ENCODE data around the gene AQP12A. TPM values are rescaled to one million over a fixed set of nuclear protein-coding genes. Genes with fewer than 3 reads are reported as not detected.

Gene AQP12A
- total RNA-seq, 2 donors from 2014 or later = not detected

GRCh38 chr2:240731178-240731545 is 39.5 kb downstream of the AQP12A start:
- Mint-ChIP-seq H3K4me1 (ENCODE audit: low read depth) (no peaks in the 10 kb centered on the region), H3K9me3 (no peaks in the 10 kb centered on the region), H3K36me3 (ENCODE audit: insufficient read depth in 2 of 2) (no peaks in the 10 kb centered on the region), H3K27me3 (ENCODE audit: low read depth) (no peaks in the 10 kb centered on the region), H3K4me3 (no peak overlapping the region), H3K27ac (no peak overlapping the region)
- DNase-seq = no peak
- ATAC-seq (replicated peaks in 1 of 2) = no peak

- DNase-seq (no peak), ATAC-seq (replicated peaks in 1 of 2) (no peak)
- Mint-ChIP-seq H3K9me3 (no peaks in the 10 kb centered on the region), H3K4me1 (ENCODE audit: low read depth) (no peaks in the 10 kb centered on the region), H3K27ac (no peak overlapping the region), H3K27me3 (ENCODE audit: low read depth) (no peaks in the 10 kb centered on the region), H3K4me3 (no peak overlapping the region), H3K36me3 (ENCODE audit: insufficient read depth in 2 of 2) (no peaks in the 10 kb centered on the region)
Measured at GRCh38 chr2:240732184-240732583, 40.5 kb downstream of the AQP12A start.

- ATAC-seq (replicated peaks in 1 of 2) = no peak
- Mint-ChIP-seq H3K36me3 (ENCODE audit: insufficient read depth in 2 of 2) (no peaks in the 10 kb centered on the region), H3K27ac (no peak overlapping the region), H3K27me3 (ENCODE audit: low read depth) (no peaks in the 10 kb centered on the region), H3K4me1 (ENCODE audit: low read depth) (no peaks in the 10 kb centered on the region), H3K4me3 (no peak overlapping the region), H3K9me3 (no peaks in the 10 kb centered on the region)
- DNase-seq = no peak
Measured at GRCh38 chr2:240732911-240733622, 41.4 kb downstream of the AQP12A start.

DNA sequence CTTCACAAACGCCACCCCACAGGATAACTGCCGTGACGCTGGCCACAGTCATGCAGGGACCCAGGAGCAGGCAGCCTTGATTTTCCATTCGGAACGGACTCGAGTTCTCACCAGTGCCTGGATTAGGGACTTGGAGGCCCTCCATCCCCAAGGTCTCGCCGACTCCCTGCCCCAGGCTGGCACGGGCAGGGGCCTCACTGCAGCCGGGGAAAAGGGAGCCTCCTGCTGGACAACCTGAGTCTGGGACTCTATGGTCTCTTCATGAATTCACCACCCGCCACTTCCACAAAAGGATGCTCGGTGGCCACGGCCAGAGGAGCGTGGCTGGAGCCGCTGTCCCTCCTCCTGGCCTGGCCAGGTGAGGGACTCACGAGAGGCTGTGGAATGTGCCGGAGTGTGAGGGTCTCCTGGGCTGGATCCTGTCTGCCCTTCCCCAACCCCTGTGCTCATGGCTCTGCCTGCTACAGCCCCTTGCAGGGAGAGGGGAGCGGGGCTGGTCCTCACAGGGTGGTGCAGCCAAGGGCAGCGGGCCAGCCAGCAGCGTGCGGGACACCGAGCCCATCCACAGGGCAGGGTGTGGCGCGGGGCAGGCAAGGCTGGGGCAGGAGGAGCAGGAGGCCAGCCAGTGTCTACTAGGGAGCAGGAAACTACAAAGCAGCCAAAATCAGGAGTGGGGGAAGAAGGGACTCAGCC is 42.3 kb downstream of the AQP12A start:
- H3K36me3 Mint-ChIP-seq (ENCODE audit: insufficient read depth in 2 of 2) = no peaks in the 10 kb centered on the region
- no peaks in the 10 kb centered on the region for H3K9me3 Mint-ChIP-seq
- H3K27me3 Mint-ChIP-seq (ENCODE audit: low read depth) = no peaks in the 10 kb centered on the region
- no peak overlapping the region for H3K4me3 Mint-ChIP-seq
- H3K27ac Mint-ChIP-seq = no peak overlapping the region
- no peak for DNase-seq
- ATAC-seq (replicated peaks in 1 of 2) = peak in 1 of 2 donors; percentile 26
- H3K4me1 Mint-ChIP-seq (ENCODE audit: low read depth) = no peaks in the 10 kb centered on the region

DNA sequence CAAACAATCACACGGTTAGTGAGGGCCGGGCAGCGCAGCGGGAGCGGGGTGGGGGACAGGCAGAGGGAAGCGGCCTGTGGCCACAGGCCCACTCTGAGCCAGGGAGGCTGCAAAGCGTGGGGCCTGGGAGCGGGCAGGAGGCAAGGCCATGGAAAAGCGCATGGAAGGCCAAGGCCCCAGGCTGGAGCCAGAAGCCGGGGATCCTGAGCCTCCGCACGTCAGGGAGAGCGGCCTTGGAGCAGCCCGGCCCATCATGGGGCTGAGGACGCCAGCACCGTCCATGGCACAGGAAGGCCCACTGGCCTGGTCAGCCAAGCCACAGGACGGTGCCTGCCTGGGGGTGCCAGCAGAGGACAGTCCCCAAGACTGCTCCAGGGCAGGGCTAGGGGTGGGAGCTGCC is 43.1 kb downstream of the AQP12A start:
- Mint-ChIP-seq H3K27ac (no peak overlapping the region), H3K9me3 (no peaks in the 10 kb centered on the region), H3K36me3 (ENCODE audit: insufficient read depth in 2 of 2) (no peaks in the 10 kb centered on the region), H3K4me3 (no peak overlapping the region), H3K27me3 (ENCODE audit: low read depth) (no peaks in the 10 kb centered on the region), H3K4me1 (ENCODE audit: low read depth) (no peaks in the 10 kb centered on the region)
- no peak for DNase-seq
- no peak for ATAC-seq (replicated peaks in 1 of 2)

DNA sequence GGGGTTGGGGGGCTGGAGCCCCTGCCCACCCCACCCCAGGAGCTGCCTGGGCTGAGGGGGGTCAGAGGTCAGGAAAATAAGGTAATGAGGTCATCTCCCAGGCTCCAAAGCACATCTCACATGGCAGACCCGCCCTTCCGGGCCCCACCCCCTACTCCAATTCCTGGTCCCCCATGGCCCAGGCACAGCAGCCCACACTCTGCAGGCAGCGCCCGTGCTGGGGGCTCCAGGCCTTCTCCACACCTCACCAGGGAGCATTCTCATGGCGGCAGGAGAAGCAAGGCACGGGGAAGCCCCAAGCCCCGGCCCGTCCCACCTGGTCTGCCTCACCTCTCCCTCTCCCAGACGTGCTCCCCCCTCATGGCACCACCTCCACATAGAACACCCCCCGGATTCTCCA is 43.8 kb downstream of the AQP12A start:
- Mint-ChIP-seq H3K27me3 (ENCODE audit: low read depth) (no peaks in the 10 kb centered on the region), H3K27ac (no peak overlapping the region), H3K9me3 (no peaks in the 10 kb centered on the region), H3K4me3 (no peak overlapping the region), H3K4me1 (ENCODE audit: low read depth) (no peaks in the 10 kb centered on the region), H3K36me3 (ENCODE audit: insufficient read depth in 2 of 2) (no peaks in the 10 kb centered on the region)
- ATAC-seq (replicated peaks in 1 of 2) (no peak), DNase-seq (no peak)

DNA sequence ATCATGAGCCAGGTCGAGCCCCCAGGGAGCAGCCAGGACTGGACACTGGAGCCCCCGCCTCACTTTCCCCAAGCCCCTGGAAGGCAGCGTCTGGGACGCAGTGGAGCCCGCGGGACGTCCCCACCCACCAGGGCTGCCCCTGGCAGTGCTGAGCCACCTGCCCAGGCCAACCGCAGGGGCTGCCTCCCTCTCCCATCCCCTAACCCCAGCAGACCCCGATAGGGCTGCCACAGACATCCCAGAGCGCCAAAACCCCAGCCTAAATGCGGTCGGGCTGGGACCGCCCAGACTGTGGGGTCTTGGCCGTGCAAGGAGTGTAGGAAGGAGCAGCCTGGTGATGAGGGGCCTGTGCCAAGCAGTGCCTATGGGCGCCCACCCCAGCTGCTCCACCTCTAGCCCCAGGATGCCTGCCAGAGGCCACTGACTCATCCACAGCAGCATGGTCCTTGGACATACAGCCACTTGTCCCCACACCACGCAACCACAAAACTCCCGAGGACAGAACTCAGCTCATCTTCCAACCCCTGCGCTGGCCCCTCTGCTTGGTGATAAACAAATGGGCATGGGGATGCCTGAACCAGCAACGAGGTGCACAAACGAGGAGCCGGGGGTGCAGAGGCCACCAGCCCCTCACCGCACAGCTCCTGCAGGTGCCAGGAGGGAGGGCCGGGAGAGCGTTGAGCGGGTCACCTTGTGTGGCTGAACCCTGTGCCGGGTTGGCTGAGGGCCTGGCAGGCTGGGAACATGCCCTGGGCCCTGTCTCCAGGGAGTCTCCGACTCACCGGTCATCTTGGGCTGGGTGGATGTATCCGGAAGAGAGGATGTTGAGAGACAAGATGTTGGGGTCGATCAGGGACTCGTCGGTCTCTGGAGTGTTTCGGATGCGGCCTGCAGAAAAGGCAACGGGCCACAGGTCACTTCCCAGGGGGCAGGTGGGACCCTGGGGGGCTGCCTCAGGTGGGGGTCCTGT is 44.9 kb downstream of the AQP12A start:
- ATAC-seq (replicated peaks in 1 of 2) = no peak
- Mint-ChIP-seq H3K4me1 (ENCODE audit: low read depth) (no peaks in the 10 kb centered on the region), H3K27ac (no peak overlapping the region), H3K36me3 (ENCODE audit: insufficient read depth in 2 of 2) (no peaks in the 10 kb centered on the region), H3K9me3 (no peaks in the 10 kb centered on the region), H3K27me3 (ENCODE audit: low read depth) (no peaks in the 10 kb centered on the region), H3K4me3 (no peak overlapping the region)
- no peak for DNase-seq

DNA sequence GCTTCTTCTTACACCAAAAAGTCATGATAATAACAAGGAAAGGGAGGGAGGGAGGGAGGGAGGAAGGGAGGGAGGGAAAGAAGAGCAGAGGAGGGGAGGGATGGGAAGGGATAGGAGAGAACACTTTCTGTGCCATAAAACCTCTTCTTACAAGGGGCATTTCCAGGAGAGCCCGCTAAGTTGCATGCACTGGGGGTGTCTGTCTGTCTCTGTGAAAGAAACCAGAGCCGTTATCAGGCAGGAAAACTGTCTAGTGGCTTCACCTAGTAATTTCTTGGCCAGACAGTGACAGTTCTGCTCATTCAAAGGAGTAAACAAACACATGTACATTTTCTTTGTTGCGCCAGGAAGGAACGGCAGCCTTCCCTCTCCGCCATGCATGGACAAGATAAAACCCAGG is 45.8 kb downstream of the AQP12A start:
- no peak for DNase-seq
- H3K27me3 Mint-ChIP-seq (ENCODE audit: low read depth) = no peaks in the 10 kb centered on the region
- no peak for ATAC-seq (replicated peaks in 1 of 2)
- no peak overlapping the region for H3K4me3 Mint-ChIP-seq
- no peaks in the 10 kb centered on the region for H3K4me1 Mint-ChIP-seq (ENCODE audit: low read depth)
- H3K27ac Mint-ChIP-seq = no peak overlapping the region
- H3K9me3 Mint-ChIP-seq = no peaks in the 10 kb centered on the region
- H3K36me3 Mint-ChIP-seq (ENCODE audit: insufficient read depth in 2 of 2) = no peaks in the 10 kb centered on the region

DNA sequence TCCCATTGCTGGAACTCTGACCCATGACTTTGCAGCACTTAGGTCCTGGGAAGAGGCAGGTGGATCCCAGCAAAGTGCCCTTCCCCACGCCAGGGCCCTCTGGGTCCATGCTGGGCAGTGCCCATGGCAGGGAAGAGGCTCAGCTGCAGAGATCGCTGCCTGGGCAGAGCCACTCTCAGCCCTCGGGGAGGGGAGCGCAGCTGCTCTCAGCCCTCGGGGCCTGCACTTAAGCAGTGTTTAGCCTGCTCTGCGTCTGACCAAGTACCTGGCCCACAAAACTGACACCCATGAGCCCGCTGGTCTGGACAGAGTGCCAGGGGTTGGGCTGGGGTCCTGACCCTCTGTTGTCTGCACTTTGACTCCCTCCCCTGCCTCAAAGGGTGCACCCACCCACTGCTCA is 46.3 kb downstream of the AQP12A start:
- Mint-ChIP-seq H3K27me3 (ENCODE audit: low read depth) (no peaks in the 10 kb centered on the region), H3K27ac (no peak overlapping the region), H3K9me3 (no peaks in the 10 kb centered on the region), H3K4me3 (no peak overlapping the region), H3K36me3 (ENCODE audit: insufficient read depth in 2 of 2) (no peaks in the 10 kb centered on the region), H3K4me1 (ENCODE audit: low read depth) (no peaks in the 10 kb centered on the region)
- ATAC-seq (replicated peaks in 1 of 2) (no peak), DNase-seq (no peak)

DNA sequence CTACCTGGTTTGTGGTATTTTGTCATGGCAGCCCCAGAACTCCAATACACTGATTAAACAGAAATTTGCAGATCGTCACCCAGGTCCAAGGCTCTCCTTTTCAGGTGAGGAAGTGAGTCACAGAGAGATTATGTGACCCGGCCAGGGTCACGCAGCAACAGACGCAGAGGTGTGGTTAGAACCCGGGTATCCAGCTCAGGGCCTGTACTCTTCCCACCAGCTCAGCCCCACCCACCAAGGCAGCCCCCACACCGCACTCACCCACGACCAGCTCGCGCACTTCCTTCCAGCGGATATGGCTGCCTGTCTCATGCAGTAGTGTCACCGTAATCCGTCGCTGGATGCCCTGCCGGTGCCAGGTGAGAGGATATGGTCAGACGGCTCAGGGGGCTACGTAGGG is 48.1 kb downstream of the AQP12A start:
- H3K27ac Mint-ChIP-seq = no peak overlapping the region
- no peaks in the 10 kb centered on the region for H3K4me1 Mint-ChIP-seq (ENCODE audit: low read depth)
- H3K4me3 Mint-ChIP-seq = peak overlapping the region; percentile 6 to 26
- no peaks in the 10 kb centered on the region for H3K9me3 Mint-ChIP-seq
- peak; percentile 28 to 32 for DNase-seq
- H3K27me3 Mint-ChIP-seq (ENCODE audit: low read depth) = no peaks in the 10 kb centered on the region
- H3K36me3 Mint-ChIP-seq (ENCODE audit: insufficient read depth in 2 of 2) = no peaks in the 10 kb centered on the region
- ATAC-seq (replicated peaks in 1 of 2) = peak; percentile 66 to 71

DNA sequence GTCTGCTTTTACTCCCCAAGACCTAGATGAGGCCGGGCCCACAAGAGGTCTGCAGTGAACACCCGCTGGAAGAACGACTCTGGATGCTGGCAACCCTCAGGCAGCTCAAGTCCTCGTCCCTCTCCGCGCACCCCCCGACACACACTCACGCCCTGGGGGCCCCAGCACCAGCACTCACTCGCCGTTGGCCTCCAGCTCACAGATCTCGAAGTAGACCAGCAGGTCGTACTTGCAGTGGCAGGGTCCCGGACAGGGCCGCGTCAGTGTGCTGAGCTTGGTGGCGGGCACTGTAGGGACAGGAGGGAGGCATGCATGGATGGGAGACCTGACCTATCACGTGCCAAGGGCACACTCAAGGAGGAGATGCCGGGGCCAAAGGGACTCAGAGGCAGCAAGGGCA is 49.4 kb downstream of the AQP12A start:
- Mint-ChIP-seq H3K27me3 (ENCODE audit: low read depth) (no peaks in the 10 kb centered on the region), H3K27ac (no peak overlapping the region), H3K9me3 (no peaks in the 10 kb centered on the region), H3K4me3 (no peak overlapping the region), H3K4me1 (ENCODE audit: low read depth) (no peaks in the 10 kb centered on the region), H3K36me3 (ENCODE audit: insufficient read depth in 2 of 2) (no peaks in the 10 kb centered on the region)
- ATAC-seq (replicated peaks in 1 of 2) = no peak
- DNase-seq = no peak

GRCh38 chr2:240742602-240743095 is 51.0 kb downstream of the AQP12A start:
- H3K4me3 Mint-ChIP-seq = no peak overlapping the region
- no peaks in the 10 kb centered on the region for H3K36me3 Mint-ChIP-seq (ENCODE audit: insufficient read depth in 2 of 2)
- no peak overlapping the region for H3K27ac Mint-ChIP-seq
- no peak for DNase-seq
- ATAC-seq (replicated peaks in 1 of 2) = no peak
- no peaks in the 10 kb centered on the region for H3K4me1 Mint-ChIP-seq (ENCODE audit: low read depth)
- H3K27me3 Mint-ChIP-seq (ENCODE audit: low read depth) = no peaks in the 10 kb centered on the region
- H3K9me3 Mint-ChIP-seq = no peaks in the 10 kb centered on the region

- Mint-ChIP-seq H3K9me3 (no peaks in the 10 kb centered on the region), H3K27me3 (ENCODE audit: low read depth) (no peaks in the 10 kb centered on the region), H3K36me3 (ENCODE audit: insufficient read depth in 2 of 2) (no peaks in the 10 kb centered on the region), H3K4me1 (ENCODE audit: low read depth) (no peaks in the 10 kb centered on the region), H3K27ac (no peak overlapping the region), H3K4me3 (no peak overlapping the region)
- no peak for ATAC-seq (replicated peaks in 1 of 2)
- DNase-seq = no peak
Measured at GRCh38 chr2:240745456-240745855, 53.8 kb downstream of the AQP12A start.
